GM12865 (cell line): Measurements from ENCODE around the gene FEZ2.

ENCODE experiments used
- DNase-seq: peaks from one replicate; pipeline ENCODE4 v3.0.0; 2010; ENCODE audit warnings: low read depth
- H3K4me3 ChIP-seq: 2 replicates; pipeline ENCODE4 v1.5.1; 2011; ENCODE audit warnings: mild to moderate bottlenecking, low read depth, low read length, control low read depth
- CTCF ChIP-seq: IDR thresholded peaks from 2 replicates; pipeline ENCODE4 v1.5.1; 2011; ENCODE audit warnings: low read length, control low read depth, low read depth, inconsistent platforms; ENCODE audit not compliant: insufficient read depth; ENCODE audit errors: missing control alignments

Gene FEZ2

GRCh38 chr2:36559221-36559942 lies 38.6 kb downstream of the FEZ2 start:
- H3K4me3 ChIP-seq = no peak overlapping the region
- DNase-seq = no peak
- no peak for TF ChIP-seq CTCF

- no peak overlapping the region for H3K4me3 ChIP-seq
- DNase-seq = no peak
- no peak for TF ChIP-seq CTCF
Measured at GRCh38 chr2:36556842-36557241, 41.1 kb downstream of the FEZ2 start.

- no peak for DNase-seq
- no peak overlapping the region for H3K4me3 ChIP-seq
- TF ChIP-seq CTCF = no peak
Measured at GRCh38 chr2:36555789-36556188, 42.2 kb downstream of the FEZ2 start.

GRCh38 chr2:36554531-36554930 lies 43.4 kb downstream of the FEZ2 start:
- DNase-seq = no peak
- H3K4me3 ChIP-seq = no peak overlapping the region
- no peak for TF ChIP-seq CTCF

GRCh38 chr2:36553683-36554082 lies 44.3 kb downstream of the FEZ2 start:
- no peak for TF ChIP-seq CTCF
- DNase-seq = no peak
- H3K4me3 ChIP-seq = no peak overlapping the region

- DNase-seq = no peak
- no peak for TF ChIP-seq CTCF
Measured at GRCh38 chr2:36550006-36550405, 48.0 kb downstream of the FEZ2 start.

GRCh38 chr2:36549165-36549574 lies 48.8 kb downstream of the FEZ2 start:
- TF ChIP-seq CTCF = no peak

More at GRCh38 chr2:36550006-36550405, 48.0 kb downstream of the FEZ2 start:
- no peak overlapping the region for H3K4me3 ChIP-seq

More at GRCh38 chr2:36549165-36549574, 48.8 kb downstream of the FEZ2 start:
- DNase-seq = no peak
- H3K4me3 ChIP-seq = no peak overlapping the region
